ENCODE results near the gene SEPTIN3. TPM values are rescaled to one million over a fixed set of nuclear protein-coding genes. Genes with fewer than 3 reads are reported as not detected.
A peak's percentile ranks its signal among the peaks of the same experiment; 100 is the strongest.

The SEPTIN3 gene
- total RNA-seq, 4 donors from 2014 or later: not detected

DNA sequence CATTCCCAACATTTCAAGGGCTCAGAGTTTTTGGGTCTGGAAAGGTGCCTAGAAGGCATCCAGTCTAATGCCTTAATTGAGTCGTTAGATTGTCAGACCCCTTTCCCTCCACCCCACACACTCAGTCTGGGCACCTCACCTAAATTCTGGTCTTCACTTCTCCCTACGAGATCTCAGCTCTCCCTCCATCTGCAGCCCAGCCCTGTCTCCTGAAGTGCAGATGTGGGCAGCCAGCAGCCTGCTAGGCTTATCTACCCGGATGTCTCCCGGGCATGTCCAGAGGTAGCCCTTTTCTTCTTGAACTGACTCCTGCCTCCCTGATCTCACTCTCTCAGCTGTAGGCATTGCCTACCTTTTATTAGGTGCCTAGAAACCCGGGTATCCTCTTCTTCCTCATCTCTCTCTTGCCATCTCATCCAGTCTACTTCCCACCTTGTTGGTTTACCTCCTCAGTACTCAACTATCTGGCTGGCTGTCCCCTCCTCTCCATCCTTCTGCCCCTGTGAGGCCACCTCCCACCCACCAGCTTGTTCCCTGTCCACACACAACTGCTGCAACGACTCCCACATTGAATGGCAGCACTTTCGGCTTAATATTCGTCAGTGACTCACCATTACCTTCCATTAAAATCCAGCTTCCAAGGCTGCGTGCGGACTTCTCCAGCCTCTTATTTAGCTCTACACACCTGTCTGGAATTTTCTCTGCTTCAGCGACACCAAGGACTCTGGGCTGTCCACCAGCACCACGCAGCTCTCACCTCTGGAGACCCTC, 6.2 kb downstream of the SEPTIN3 start:
- DNase-seq: no peak
- H3K27me3 ChIP-seq: peaks cover 0 to 28% of the 10 kb centered on the region in 2 donors
- no peaks in the 10 kb centered on the region for H3K9me3 ChIP-seq
- peaks cover 0 to 9% (median 5%) of the 10 kb centered on the region in 4 donors for H3K4me1 ChIP-seq
- TF ChIP-seq CTCF (IDR thresholded peaks at IDR 0.05) (no peak), POLR2A (IDR thresholded peaks at IDR 0.05) (no peak)
- no peaks in the 10 kb centered on the region for H3K36me3 ChIP-seq
- no peak overlapping the region for H3K4me3 ChIP-seq
- no peak overlapping the region for H3K27ac ChIP-seq

GRCh38 chr22:41976070-41976901, 7.0 kb downstream of the SEPTIN3 start:
- Histone ChIP-seq H3K27ac (no peak overlapping the region), H3K4me1 (peaks cover 0 to 9% (median 5%) of the 10 kb centered on the region in 4 donors), H3K27me3 (peaks cover 0 to 28% of the 10 kb centered on the region in 2 donors), H3K36me3 (no peaks in the 10 kb centered on the region), H3K9me3 (no peaks in the 10 kb centered on the region), H3K4me3 (peak overlapping the region; percentile 27 to 58 (median 53))
- DNase-seq: peak; percentile 43 to 68 (median 59)
- TF ChIP-seq CTCF (IDR thresholded peaks at IDR 0.05): no peak
- TF ChIP-seq POLR2A (IDR thresholded peaks at IDR 0.05): no peak

GRCh38 chr22:41976961-41977566, 7.8 kb downstream of the SEPTIN3 start:
- Histone ChIP-seq H3K4me3 (peak overlapping the region; percentile 18 to 58 (median 49)), H3K27me3 (peaks cover 0 to 28% of the 10 kb centered on the region in 2 donors)

DNA sequence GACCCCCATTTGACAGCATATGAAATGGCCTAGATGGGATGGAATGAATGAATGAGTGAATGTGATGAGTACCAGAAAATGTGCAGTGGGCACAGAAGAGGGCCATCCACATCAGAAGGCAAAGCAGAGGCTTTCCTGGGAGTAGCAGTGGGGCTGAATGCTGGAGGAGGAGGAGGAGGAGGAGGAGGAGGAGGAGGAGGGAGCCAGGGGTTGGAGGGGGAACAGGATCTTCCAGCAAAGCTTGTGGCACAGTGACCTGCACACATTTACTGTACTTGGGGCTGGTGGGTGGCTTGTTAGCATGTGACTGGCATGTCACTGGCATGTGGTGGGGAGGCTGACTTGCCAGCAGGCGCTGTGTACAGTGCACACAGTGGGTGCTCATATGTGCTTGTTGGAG, 9.5 kb downstream of the SEPTIN3 start:
- no peaks in the 10 kb centered on the region for H3K9me3 ChIP-seq
- no peak for DNase-seq
- no peaks in the 10 kb centered on the region for H3K36me3 ChIP-seq
- peaks cover 0 to 9% (median 5%) of the 10 kb centered on the region in 4 donors for H3K4me1 ChIP-seq
- TF ChIP-seq CTCF (IDR thresholded peaks at IDR 0.05): no peak
- no peak for TF ChIP-seq POLR2A (IDR thresholded peaks at IDR 0.05)
- no peak overlapping the region for H3K27ac ChIP-seq
- peaks cover 0 to 28% of the 10 kb centered on the region in 2 donors for H3K27me3 ChIP-seq
- H3K4me3 ChIP-seq: no peak overlapping the region

More at GRCh38 chr22:41976961-41977566, 7.8 kb downstream of the SEPTIN3 start:
- peaks cover 0 to 9% (median 5%) of the 10 kb centered on the region in 4 donors for H3K4me1 ChIP-seq
- no peak overlapping the region for H3K27ac ChIP-seq
- H3K9me3 ChIP-seq: no peaks in the 10 kb centered on the region
- no peak for TF ChIP-seq CTCF (IDR thresholded peaks at IDR 0.05)
- no peak for TF ChIP-seq POLR2A (IDR thresholded peaks at IDR 0.05)
- no peaks in the 10 kb centered on the region for H3K36me3 ChIP-seq
- DNase-seq: no peak

GRCh38 chr22:41979423-41980250, 10.4 kb downstream of the SEPTIN3 start:
- TF ChIP-seq POLR2A (IDR thresholded peaks at IDR 0.05) (no peak), CTCF (IDR thresholded peaks at IDR 0.05) (no peak)
- Histone ChIP-seq H3K4me1 (peaks cover 0 to 9% (median 5%) of the 10 kb centered on the region in 4 donors), H3K4me3 (no peak overlapping the region), H3K36me3 (no peaks in the 10 kb centered on the region), H3K27me3 (peaks cover 0 to 28% of the 10 kb centered on the region in 2 donors), H3K27ac (no peak overlapping the region), H3K9me3 (no peaks in the 10 kb centered on the region)
- DNase-seq: no peak

Measured in Peyer's patch (tissue), 4 donors.